ENCODE measurements around the gene PIAS3.

PIAS3 gene

DNA sequence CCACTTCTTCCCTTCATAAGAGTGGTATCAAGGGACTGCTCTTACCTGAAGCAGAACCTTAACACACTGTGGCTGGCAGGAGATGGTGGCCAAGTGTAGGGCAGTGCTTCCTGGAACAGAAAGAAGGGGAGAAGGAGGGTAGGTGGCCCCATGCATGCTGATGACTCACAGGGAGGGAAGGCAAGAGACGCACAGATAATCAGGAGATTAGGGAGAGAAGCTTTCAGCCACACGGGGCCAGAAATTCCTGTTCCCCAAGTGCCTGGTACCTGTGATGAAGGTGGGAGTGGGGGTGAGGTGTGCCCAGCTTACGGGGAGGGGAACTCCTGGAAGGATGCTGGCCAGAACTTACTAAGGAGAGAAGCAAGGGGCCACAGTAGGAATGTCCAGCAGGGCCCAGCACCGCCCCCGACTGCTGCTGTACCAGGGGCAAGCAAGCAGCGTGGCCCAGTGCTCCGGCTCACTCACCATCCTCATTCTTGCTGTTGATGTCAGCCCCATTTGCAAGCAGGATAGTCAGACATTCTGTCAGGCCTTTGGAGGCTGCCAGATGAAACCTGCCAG is 19.1 kb upstream of the PIAS3 start:
- Histone ChIP-seq H3K27me3 (ENCODE audit: control insufficient read depth, insufficient read depth, low read length, poor library complexity, severe bottlenecking) (peaks cover 14% of the 10 kb centered on the region), H3K27ac (ENCODE audit: insufficient read depth, low read depth, low read length, poor library complexity, severe bottlenecking) (no peak overlapping the region), H3K36me3 (ENCODE audit: control insufficient read depth, insufficient read depth, low read length) (no peaks in the 10 kb centered on the region), H3K4me3 (ENCODE audit: insufficient read depth, low read depth, low read length) (no peak overlapping the region), H3K9me3 (ENCODE audit: control insufficient read depth, low read length) (no peaks in the 10 kb centered on the region), H3K4me1 (ENCODE audit: control insufficient read depth, insufficient read depth, low read length) (peaks cover 8% of the 10 kb centered on the region)
- WGBS, 2 experiments: 84 to 86% methylated on average over 7 of the region's 7 CpGs

DNA sequence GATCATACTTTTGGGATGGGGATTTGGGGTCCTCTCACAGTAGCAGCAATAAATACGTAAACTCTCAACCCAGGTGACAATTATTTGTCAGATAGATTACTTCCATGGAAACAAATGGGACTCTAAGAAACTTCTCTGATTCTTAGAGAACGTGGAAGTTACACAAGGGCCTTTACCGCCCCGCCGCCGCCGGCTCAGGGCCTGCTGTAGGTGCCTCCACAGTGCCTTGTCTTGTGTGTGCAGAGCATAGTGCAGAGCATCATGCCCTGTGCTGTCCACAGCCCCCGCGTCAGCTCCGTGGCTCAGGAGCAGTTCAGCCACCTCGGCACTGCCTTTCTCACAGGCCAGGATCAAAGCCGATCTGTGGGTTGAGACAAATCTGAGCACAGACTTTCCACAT is 15.8 kb upstream of the PIAS3 start:
- Histone ChIP-seq H3K27ac (ENCODE audit: insufficient read depth, low read depth, low read length, poor library complexity, severe bottlenecking) (no peak overlapping the region), H3K4me3 (ENCODE audit: insufficient read depth, low read depth, low read length) (no peak overlapping the region), H3K9me3 (ENCODE audit: control insufficient read depth, low read length) (no peaks in the 10 kb centered on the region), H3K36me3 (ENCODE audit: control insufficient read depth, insufficient read depth, low read length) (no peaks in the 10 kb centered on the region), H3K27me3 (ENCODE audit: control insufficient read depth, insufficient read depth, low read length, poor library complexity, severe bottlenecking) (peaks cover 14% of the 10 kb centered on the region), H3K4me1 (ENCODE audit: control insufficient read depth, insufficient read depth, low read length) (peaks cover 7% of the 10 kb centered on the region)
- WGBS, 2 experiments: 94% methylated on average over 12 of the region's 12 CpGs

DNA sequence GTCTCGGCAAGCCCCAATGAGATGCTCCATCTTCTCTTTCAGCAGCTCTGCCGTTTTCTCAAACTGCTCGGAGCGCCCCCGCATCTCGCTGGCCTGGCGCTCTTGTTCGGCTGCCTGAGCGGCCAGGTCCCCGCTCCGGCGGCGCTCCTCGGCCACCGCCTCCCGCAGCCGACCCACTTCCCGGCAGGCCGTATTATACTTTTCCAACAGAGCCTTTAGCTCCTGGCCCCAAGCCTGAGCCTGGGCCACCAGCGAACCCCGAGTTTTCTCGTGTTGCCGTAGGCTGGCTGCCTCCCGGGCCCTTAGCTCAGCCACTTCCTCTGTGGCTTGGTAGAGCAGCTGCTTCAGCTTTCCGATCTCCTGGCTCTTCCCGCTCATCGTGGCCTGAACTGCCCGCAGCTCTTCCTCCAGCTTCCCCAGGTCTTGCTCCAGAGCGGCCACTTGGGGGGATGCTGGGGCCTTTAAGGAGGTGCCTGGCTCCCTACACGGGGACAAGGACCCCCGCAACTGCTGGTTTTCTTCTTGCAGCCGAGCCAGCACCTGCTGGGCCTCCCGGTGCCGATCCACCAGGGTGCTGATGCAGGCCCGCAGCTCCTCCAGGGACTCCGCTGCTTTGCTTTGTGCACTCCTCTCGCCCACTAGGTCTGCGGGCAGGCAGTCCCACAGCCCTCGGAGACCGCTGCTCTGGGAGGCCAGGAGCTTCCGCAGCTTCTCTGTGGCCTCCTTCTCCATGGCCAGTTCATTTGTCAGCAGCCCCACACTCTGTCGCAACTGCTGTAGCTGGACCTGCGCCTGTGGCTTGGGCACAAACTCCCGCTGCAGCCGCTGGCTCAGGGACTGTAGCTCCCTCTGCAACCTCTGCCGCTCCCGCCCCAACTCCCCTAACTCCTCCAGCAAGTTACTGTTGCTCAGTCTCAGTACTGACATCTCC is 13.4 kb upstream of the PIAS3 start:
- Histone ChIP-seq H3K27ac (ENCODE audit: insufficient read depth, low read depth, low read length, poor library complexity, severe bottlenecking) (no peak overlapping the region), H3K9me3 (ENCODE audit: control insufficient read depth, low read length) (no peaks in the 10 kb centered on the region), H3K27me3 (ENCODE audit: control insufficient read depth, insufficient read depth, low read length, poor library complexity, severe bottlenecking) (peaks cover 14% of the 10 kb centered on the region), H3K36me3 (ENCODE audit: control insufficient read depth, insufficient read depth, low read length) (no peaks in the 10 kb centered on the region), H3K4me1 (ENCODE audit: control insufficient read depth, insufficient read depth, low read length) (peaks cover 6% of the 10 kb centered on the region), H3K4me3 (ENCODE audit: insufficient read depth, low read depth, low read length) (peak overlapping the region; percentile 33)
- 44 to 45% methylated on average over 47 of the region's 47 CpGs for WGBS, 2 experiments

DNA sequence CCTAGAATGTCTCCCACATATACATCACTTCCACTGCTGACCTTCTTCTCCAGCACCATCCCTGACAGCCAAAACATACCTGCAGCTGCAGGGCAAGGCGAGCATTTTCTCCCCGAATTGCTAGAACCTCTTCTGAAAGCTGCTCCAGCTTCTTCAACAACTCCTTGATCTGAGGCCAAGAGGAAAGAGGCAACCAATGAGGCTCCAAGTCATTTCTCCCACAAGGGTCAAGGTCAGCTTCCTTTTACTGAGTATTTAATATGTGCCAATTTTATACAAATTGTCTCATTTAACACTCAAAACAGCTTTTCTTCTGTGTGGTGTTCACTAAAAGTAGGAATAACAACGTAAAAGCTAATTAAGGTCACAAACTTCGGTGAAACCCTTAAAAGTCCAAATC is 9.4 kb upstream of the PIAS3 start:
- 93% methylated on average over 4 of the region's 4 CpGs for WGBS, 2 experiments
- no peaks in the 10 kb centered on the region for H3K9me3 ChIP-seq (ENCODE audit: control insufficient read depth, low read length)
- H3K27ac ChIP-seq (ENCODE audit: insufficient read depth, low read depth, low read length, poor library complexity, severe bottlenecking): no peak overlapping the region
- H3K4me1 ChIP-seq (ENCODE audit: control insufficient read depth, insufficient read depth, low read length): peaks cover 6% of the 10 kb centered on the region
- H3K36me3 ChIP-seq (ENCODE audit: control insufficient read depth, insufficient read depth, low read length): no peaks in the 10 kb centered on the region
- no peak overlapping the region for H3K4me3 ChIP-seq (ENCODE audit: insufficient read depth, low read depth, low read length)
- peaks cover 8% of the 10 kb centered on the region for H3K27me3 ChIP-seq (ENCODE audit: control insufficient read depth, insufficient read depth, low read length, poor library complexity, severe bottlenecking)

DNA sequence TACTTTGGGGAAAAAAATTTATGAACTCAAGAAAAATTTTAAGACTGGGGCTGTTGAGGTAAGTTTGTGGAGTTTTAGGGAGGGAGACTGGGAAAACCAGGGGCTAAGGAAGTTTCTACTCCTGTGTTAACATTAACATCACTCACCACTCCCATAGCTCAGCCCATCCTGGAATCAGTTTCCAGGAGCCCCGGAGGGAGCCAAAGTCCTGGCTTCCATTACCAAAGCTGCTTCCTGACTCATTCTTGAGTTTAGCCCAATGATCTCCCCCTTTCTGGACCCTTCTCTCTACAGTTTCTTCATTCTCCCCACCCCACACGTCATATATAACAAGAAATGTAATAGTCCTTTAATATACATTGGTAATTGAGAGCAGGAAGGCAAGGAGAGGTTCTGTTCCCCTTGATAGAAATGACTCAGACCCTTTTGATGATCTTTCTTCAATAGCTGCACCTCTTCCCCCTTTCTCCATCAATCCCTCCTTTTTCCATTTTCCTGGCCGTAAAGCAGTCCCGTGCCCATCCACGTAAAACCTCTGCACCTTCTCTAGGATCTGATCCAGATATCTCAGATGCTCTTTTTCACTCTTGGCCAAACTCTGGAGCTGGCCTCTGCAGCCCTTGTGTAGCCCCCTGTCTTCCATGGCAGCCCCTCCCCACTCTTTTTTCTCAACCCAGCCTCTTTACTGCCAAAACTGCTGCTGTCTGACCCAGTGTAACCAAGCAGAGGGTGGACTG is 4.6 kb upstream of the PIAS3 start:
- Histone ChIP-seq H3K9me3 (ENCODE audit: control insufficient read depth, low read length) (no peaks in the 10 kb centered on the region), H3K4me3 (ENCODE audit: insufficient read depth, low read depth, low read length) (no peak overlapping the region), H3K27me3 (ENCODE audit: control insufficient read depth, insufficient read depth, low read length, poor library complexity, severe bottlenecking) (no peaks in the 10 kb centered on the region), H3K4me1 (ENCODE audit: control insufficient read depth, insufficient read depth, low read length) (no peaks in the 10 kb centered on the region), H3K36me3 (ENCODE audit: control insufficient read depth, insufficient read depth, low read length) (no peaks in the 10 kb centered on the region), H3K27ac (ENCODE audit: insufficient read depth, low read depth, low read length, poor library complexity, severe bottlenecking) (no peak overlapping the region)
- WGBS, 2 experiments: 87 to 89% methylated on average over 4 of the region's 5 CpGs

DNA sequence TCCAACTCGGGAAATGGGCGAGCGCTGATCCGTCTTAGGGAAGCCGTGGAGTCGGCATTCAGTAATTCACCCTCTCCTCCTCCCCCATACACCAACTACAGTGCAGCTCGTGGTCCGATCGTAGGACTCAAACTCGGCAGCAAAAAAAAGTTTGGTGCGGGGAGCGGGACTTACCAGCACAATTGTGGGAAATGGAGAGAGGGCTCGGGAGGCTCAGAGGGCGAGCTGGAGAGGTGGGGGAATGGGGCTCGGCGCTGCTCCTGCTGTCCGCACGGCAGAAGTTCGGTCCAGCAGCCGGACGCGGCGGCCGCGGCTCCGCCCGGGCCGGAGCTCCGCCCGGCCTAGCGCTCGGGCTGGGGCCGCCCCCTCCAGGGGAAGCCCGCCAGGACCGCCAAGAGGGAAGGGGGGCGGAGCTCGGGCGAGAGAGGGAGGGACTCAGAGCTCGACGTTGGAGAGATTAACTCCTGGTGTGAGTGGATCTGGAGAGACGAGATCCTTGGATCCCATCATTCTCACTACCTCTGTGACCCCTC is 676 bp upstream of the PIAS3 start:
- no peaks in the 10 kb centered on the region for H3K27me3 ChIP-seq (ENCODE audit: control insufficient read depth, insufficient read depth, low read length, poor library complexity, severe bottlenecking)
- H3K36me3 ChIP-seq (ENCODE audit: control insufficient read depth, insufficient read depth, low read length): peaks cover 21% of the 10 kb centered on the region
- peak overlapping the region; percentile 90 for H3K4me3 ChIP-seq (ENCODE audit: insufficient read depth, low read depth, low read length)
- WGBS, 2 experiments: 0 to 1% methylated on average over 41 of the region's 41 CpGs
- no peaks in the 10 kb centered on the region for H3K9me3 ChIP-seq (ENCODE audit: control insufficient read depth, low read length)
- H3K4me1 ChIP-seq (ENCODE audit: control insufficient read depth, insufficient read depth, low read length): no peaks in the 10 kb centered on the region
- H3K27ac ChIP-seq (ENCODE audit: insufficient read depth, low read depth, low read length, poor library complexity, severe bottlenecking): peak overlapping the region; percentile 73

DNA sequence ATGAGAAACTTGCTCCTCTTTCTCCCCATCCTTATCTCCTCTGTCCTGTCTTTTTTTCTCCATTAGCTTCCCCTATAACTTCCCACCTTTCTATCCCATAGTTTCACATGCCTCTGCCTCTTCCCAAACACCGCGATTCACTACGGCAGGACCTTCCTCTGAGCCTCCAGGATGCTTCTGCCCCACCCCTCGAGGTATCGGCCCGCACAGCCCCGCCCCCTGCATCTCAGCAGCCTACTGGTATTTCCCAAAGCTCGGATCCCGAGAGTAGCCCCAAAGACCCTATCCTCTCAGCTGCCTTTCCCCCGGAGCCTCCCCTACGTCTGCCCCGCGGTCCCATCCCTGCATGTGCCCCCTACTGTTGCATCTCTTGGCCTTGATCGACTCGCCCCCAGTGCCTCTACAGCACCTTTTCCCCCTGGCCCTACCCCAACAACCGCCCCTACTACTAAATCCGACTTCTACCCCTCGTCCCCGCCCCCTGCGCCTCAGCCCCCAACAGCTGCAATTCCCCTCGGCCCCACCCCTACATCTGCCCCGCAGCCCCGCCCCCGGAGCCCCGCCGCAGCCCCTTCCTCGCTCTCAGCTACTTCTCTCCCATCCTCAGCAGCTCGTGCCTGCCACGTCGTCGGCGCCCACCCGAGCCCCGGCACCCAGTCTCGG is 512 bp downstream of the PIAS3 start:
- Histone ChIP-seq H3K4me3 (ENCODE audit: insufficient read depth, low read depth, low read length) (peak overlapping the region; percentile 90), H3K27ac (ENCODE audit: insufficient read depth, low read depth, low read length, poor library complexity, severe bottlenecking) (no peak overlapping the region), H3K4me1 (ENCODE audit: control insufficient read depth, insufficient read depth, low read length) (no peaks in the 10 kb centered on the region), H3K27me3 (ENCODE audit: control insufficient read depth, insufficient read depth, low read length, poor library complexity, severe bottlenecking) (no peaks in the 10 kb centered on the region), H3K9me3 (ENCODE audit: control insufficient read depth, low read length) (no peaks in the 10 kb centered on the region), H3K36me3 (ENCODE audit: control insufficient read depth, insufficient read depth, low read length) (peaks cover 32% of the 10 kb centered on the region)
- 0% methylated on average over 34 to 35 of the region's 35 CpGs for WGBS, 2 experiments

DNA sequence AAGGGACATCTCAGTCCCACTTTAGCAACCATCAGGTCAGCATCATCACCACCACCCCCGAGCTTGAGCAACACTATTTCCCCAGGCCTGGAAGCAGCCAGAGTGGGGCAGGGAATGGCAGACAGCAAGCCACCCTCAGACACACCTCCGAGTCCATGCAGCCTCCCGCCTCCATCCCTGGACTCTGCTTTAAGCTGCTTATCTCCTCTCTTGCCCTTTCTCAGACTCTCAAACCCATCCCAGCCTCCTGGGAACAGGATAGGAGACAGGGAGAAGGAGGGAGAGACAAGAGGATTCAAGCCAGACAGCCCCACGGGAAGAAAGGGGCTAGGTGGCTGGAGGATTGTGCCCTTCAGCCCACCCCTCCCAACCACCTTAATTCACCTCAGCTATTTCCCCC is 1.7 kb downstream of the PIAS3 start:
- Histone ChIP-seq H3K4me1 (ENCODE audit: control insufficient read depth, insufficient read depth, low read length) (no peaks in the 10 kb centered on the region), H3K27me3 (ENCODE audit: control insufficient read depth, insufficient read depth, low read length, poor library complexity, severe bottlenecking) (no peaks in the 10 kb centered on the region), H3K27ac (ENCODE audit: insufficient read depth, low read depth, low read length, poor library complexity, severe bottlenecking) (no peak overlapping the region), H3K36me3 (ENCODE audit: control insufficient read depth, insufficient read depth, low read length) (peaks cover 40% of the 10 kb centered on the region), H3K9me3 (ENCODE audit: control insufficient read depth, low read length) (no peaks in the 10 kb centered on the region), H3K4me3 (ENCODE audit: insufficient read depth, low read depth, low read length) (peak overlapping the region; percentile 90)
- 79 to 100% methylated on average over 3 to 4 of the region's 4 CpGs for WGBS, 2 experiments

DNA sequence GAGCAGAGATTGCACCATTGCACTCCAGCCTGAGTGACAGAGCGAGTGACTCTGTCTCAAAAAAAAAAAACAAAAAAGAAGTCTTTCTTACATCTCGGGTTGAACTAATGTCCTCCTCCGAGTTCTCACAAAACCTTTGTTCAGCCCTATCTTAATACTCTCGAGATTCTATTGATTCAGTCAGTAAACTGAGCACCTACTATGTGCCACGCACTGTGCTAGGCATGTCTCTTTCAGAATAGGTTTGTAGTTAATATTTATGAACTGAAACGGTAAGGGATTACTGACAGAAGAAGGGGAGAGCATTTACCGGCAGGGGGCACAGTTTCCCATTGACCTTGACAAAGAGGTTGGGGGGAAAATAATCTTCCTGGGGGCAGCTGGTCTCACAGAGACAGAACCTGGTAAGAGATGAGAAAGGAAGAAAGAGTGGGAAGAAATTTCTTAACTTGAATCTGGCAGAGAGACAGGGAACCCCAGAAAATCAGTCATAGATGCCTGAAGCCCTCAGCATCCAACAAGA is 3.4 kb downstream of the PIAS3 start:
- Histone ChIP-seq H3K36me3 (ENCODE audit: control insufficient read depth, insufficient read depth, low read length) (peaks cover 48% of the 10 kb centered on the region), H3K27me3 (ENCODE audit: control insufficient read depth, insufficient read depth, low read length, poor library complexity, severe bottlenecking) (no peaks in the 10 kb centered on the region), H3K27ac (ENCODE audit: insufficient read depth, low read depth, low read length, poor library complexity, severe bottlenecking) (no peak overlapping the region), H3K4me3 (ENCODE audit: insufficient read depth, low read depth, low read length) (no peak overlapping the region), H3K4me1 (ENCODE audit: control insufficient read depth, insufficient read depth, low read length) (no peaks in the 10 kb centered on the region), H3K9me3 (ENCODE audit: control insufficient read depth, low read length) (no peaks in the 10 kb centered on the region)
- WGBS, 2 experiments: 91 to 94% methylated on average over 7 of the region's 7 CpGs

All from ectodermal cell (in vitro differentiated cells).